Stomach (tissue), 9 donors: ENCODE measurements around the gene OFD1. TPM values are rescaled to one million over a fixed set of nuclear protein-coding genes. Genes with fewer than 3 reads are reported as not detected.

Experiments used
- DNase-seq, 2 donors: peaks; one replicate each; pipeline versions ENCODE4 v3.0.0 to v3.0.0-alpha.2; 2013 to 2019
- H3K27ac ChIP-seq, 5 donors: fragments of 200-600 bp in 4 of 5; sonication (generic) in 4 of 5; one replicate each; pipeline ENCODE4 v1.5.1; 2013 to 2019; ENCODE audit warnings: mild to moderate bottlenecking in 1 of 5, moderate library complexity in 1 of 5
- H3K27me3 ChIP-seq, 3 donors: fragments of 200-600 bp; sonication (generic); one replicate each; pipeline ENCODE4 v1.5.1; 2017 to 2019; ENCODE audit warnings: mixed run types in 1 of 3
- H3K36me3 ChIP-seq, 4 donors: fragments of 200-600 bp; sonication (generic); 1 replicate in 3 of 4; 2 replicates in 1 of 4; pipeline ENCODE4 v1.5.1; 2016 to 2019
- H3K4me1 ChIP-seq, 4 donors: fragments of 200-600 bp; sonication (generic); one replicate each; pipeline ENCODE4 v1.5.1; 2016 to 2019
- H3K4me3 ChIP-seq, 4 donors: fragments of 200-600 bp; sonication (generic) in 3 of 4; one replicate each; pipeline ENCODE4 v1.5.1; 2016 to 2019; ENCODE audit warnings: mild to moderate bottlenecking in 1 of 4
- H3K9me3 ChIP-seq, 4 donors: fragments of 200-600 bp; sonication (generic); one replicate each; pipeline ENCODE4 v1.5.1; 2016 to 2019
- EP300 ChIP-seq: sonication (generic); formaldehyde crosslinking; IDR thresholded peaks from one replicate; pipeline ENCODE4 v1.6.1; 2017; ENCODE audit warnings: antibody characterized with exemption
- POLR2A ChIP-seq, 4 donors: fragments of 450-650 bp; IDR thresholded peaks; one replicate each; pipeline ENCODE4 v1.6.1; 2016; ENCODE audit warnings: antibody characterized with exemption in 4 of 4, control low read depth in 2 of 4, mild to moderate bottlenecking in 1 of 4, moderate library complexity in 1 of 4
- POLR2AphosphoS5 ChIP-seq, 3 donors: sonication (generic); formaldehyde crosslinking; IDR thresholded peaks; one replicate each; pipeline ENCODE4 v1.6.1; 2016; ENCODE audit warnings: antibody characterized with exemption in 3 of 3
- WGBS, 5 donors: extraction: QIAGEN DNeasy Blood & Tissue Kit in 3 of 5; methylation state at CpG; one replicate each; pipeline versions ENCODE4 v1.1.5 to v1.1.7; 2013 to 2018; 5-methylcytosine and 5-hydroxymethylcytosine counted together
- intact Hi-C: fragments of 100-400 bp; cut with DNase I; formaldehyde crosslinking; loops from one replicate; pipeline ENCODE4 v1.15.1; 2023; ENCODE audit warnings: low total_unique reads
- polyA plus RNA-seq, 3 donors: library from polyadenylated mRNA; stranded (reverse); fragments of 200-250 nt; gene quantifications; one replicate each; pipeline ENCODE4 v1.2.3, GENCODE V29; 2013
- total RNA-seq, 5 donors: library from RNA; depleted of rRNA; stranded (reverse); fragments of >200 nt; gene quantifications; one replicate each; pipeline versions ENCODE4 v1.1.0 to v1.2.3, GENCODE V29; 2014 to 2016
- TF ChIP-seq, protein P1 (sequence below), 7 experiments: fragments of 450-650 bp in 4 of 7; fragments of 200-600 bp in 3 of 7; sonication (generic) in 3 of 7; IDR thresholded peaks; one replicate each; pipeline ENCODE4 v1.5.1; 2016 to 2019; ENCODE audit warnings: antibody characterized with exemption in 7 of 7, control low read depth in 2 of 7, mild to moderate bottlenecking in 1 of 7
- donor health status: healthy with polysubstance abuse.
- donor health status: Bipolar disorder and iron deficiency.
- donor health status: healthy.

The OFD1 gene
- total and polyA plus RNA-seq, 8 donors: 15.6 to 144 (median 49.5) TPM

DNA sequence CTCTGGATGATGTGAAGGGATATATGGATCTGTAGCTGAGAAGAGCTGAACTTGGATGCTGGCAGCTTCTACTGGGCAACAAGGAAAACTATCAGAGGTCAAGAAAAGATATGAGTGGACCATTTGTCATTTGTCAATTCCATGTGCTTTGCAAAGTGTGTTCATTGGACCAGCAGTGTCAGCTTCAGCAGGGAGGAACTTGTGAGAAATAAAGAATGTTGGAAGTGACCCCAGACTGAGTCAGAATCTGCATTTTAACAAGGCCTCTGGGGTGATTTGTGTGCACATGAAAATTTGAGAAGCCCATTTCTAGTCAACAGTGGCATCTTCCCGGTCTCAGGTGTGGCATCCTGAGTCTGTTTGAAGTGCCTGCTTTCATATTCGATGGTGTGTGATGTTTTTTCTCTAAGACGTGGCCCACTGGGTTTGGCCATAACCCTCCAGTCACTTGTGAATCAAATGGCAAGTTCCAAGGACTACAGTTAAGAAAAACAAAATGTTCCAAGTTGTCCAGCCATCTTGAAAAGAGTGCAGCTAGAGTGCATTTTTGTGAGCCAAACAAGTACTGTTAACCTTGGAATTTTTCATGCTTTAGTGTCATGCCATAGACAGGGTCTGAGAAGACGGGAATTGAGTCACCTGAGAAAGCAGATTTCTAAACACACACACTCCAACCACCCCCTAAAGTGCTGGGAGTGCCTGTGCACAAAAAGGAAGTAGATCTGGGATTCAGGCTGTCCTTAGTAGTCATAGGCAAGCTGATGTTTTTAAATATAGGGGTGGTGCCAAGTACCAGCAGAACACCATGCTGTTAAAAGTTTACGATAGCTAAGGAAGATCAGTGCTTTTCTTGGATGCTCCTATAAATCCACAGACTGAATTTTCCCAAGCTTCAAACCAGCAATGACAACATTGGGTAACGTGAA lies 55.9 kb downstream of the OFD1 start:
- WGBS, 5 donors: 65 to 88% (median 72%) methylated on average over 6 of the region's 6 CpGs
- no peak for DNase-seq
- Histone ChIP-seq H3K27me3 (peaks cover 0 to 7% (median 0%) of the 10 kb centered on the region in 3 donors), H3K27ac (peak overlapping the region in 1 of 5 donors; percentile 49), H3K9me3 (no peaks in the 10 kb centered on the region), H3K4me1 (no peaks in the 10 kb centered on the region), H3K4me3 (no peak overlapping the region), H3K36me3 (no peaks in the 10 kb centered on the region)
- intact Hi-C loops: no loop called here
- TF ChIP-seq EP300: no peak
- TF ChIP-seq POLR2A (IDR thresholded peaks at IDR 0.05): no peak
- TF ChIP-seq, protein P1, sequence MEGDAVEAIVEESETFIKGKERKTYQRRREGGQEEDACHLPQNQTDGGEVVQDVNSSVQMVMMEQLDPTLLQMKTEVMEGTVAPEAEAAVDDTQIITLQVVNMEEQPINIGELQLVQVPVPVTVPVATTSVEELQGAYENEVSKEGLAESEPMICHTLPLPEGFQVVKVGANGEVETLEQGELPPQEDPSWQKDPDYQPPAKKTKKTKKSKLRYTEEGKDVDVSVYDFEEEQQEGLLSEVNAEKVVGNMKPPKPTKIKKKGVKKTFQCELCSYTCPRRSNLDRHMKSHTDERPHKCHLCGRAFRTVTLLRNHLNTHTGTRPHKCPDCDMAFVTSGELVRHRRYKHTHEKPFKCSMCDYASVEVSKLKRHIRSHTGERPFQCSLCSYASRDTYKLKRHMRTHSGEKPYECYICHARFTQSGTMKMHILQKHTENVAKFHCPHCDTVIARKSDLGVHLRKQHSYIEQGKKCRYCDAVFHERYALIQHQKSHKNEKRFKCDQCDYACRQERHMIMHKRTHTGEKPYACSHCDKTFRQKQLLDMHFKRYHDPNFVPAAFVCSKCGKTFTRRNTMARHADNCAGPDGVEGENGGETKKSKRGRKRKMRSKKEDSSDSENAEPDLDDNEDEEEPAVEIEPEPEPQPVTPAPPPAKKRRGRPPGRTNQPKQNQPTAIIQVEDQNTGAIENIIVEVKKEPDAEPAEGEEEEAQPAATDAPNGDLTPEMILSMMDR (IDR thresholded peaks at IDR 0.05): no peak
- no peak for TF ChIP-seq POLR2AphosphoS5 (IDR thresholded peaks at IDR 0.05)

DNA sequence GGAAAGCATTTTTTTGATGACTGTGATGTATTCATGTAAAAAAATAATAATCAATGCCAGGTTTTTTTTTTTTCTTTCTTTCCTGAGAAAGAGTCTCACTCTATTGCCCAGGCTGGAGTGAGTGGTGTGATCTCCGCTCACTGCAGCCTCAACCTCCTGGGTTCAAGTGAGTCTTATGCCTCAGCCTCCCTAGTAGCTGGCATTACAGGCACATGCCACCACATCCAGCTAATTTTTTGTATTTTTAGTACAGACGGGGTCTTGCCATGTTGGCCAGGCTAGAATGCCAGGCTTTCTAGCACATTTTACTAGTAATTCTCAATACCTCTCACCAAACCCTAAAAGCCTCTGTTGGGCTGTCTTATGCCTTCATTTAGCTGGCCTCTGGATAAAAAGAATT lies 56.6 kb downstream of the OFD1 start:
- H3K27ac ChIP-seq: peak overlapping the region in 1 of 5 donors; percentile 49
- DNase-seq: no peak
- TF ChIP-seq POLR2AphosphoS5 (IDR thresholded peaks at IDR 0.05) (no peak), POLR2A (IDR thresholded peaks at IDR 0.05) (no peak), EP300 (no peak)
- TF ChIP-seq, protein P1 (IDR thresholded peaks at IDR 0.05): no peak
- peaks cover 0 to 2% (median 0%) of the 10 kb centered on the region in 3 donors for H3K27me3 ChIP-seq
- no peaks in the 10 kb centered on the region for H3K9me3 ChIP-seq
- H3K4me3 ChIP-seq: no peak overlapping the region
- H3K36me3 ChIP-seq: no peaks in the 10 kb centered on the region
- no peaks in the 10 kb centered on the region for H3K4me1 ChIP-seq
- intact Hi-C loops: no loop called here
- 77 to 100% (median 93%) methylated on average over 2 of the region's 2 CpGs for WGBS, 5 donors

DNA sequence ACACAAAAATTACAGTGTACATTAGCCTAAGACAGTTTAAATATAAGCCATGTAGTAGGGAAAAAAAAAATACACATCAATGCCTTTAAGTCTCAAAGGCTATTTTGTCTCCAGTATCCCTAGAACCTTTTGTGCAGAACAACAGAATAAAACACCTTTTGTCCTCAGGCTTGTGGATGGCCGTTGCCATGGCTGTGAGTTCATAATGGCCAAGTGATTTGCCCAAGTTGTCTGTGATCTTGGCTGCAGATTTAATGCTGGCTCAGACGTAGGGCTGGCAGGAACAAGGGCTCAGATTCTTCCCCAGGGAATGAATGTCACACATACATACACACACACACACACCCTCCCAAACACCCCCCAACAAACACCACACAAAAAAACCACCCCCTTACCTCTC lies 57.0 kb downstream of the OFD1 start:
- DNase-seq: peak in 1 of 2 donors; percentile 45
- TF ChIP-seq EP300 (no peak), POLR2A (IDR thresholded peaks at IDR 0.05) (no peak), POLR2AphosphoS5 (IDR thresholded peaks at IDR 0.05) (no peak)
- TF ChIP-seq, protein P1 (IDR thresholded peaks at IDR 0.05): no peak
- no peaks in the 10 kb centered on the region for H3K4me1 ChIP-seq
- no peaks in the 10 kb centered on the region for H3K27me3 ChIP-seq
- intact Hi-C loops: no loop called here
- no peaks in the 10 kb centered on the region for H3K9me3 ChIP-seq
- 11 to 35% (median 31%) methylated on average over 1 to 2 of the region's 2 CpGs for WGBS, 5 donors
- H3K36me3 ChIP-seq: no peaks in the 10 kb centered on the region
- no peak overlapping the region for H3K4me3 ChIP-seq
- H3K27ac ChIP-seq: no peak overlapping the region

DNA sequence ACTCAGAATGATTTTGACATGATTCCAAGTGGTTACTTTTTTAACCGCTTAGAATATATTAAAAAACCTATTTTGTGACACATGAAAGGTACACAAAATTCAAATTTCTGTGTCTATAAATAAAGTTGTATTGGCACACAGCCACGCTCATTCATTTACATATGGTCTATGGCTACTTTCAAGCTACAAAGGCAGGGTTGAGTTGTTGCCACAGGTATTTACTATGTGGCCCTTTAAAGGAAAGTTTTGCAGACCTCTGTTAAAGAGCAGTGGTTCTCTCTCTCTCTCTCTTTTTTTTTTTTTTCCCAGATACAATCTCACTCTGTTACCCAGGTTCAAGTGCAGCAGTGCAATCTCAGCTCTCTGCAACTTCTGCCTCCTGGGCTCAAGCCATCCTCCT lies 59.3 kb downstream of the OFD1 start:
- H3K27me3 ChIP-seq: no peaks in the 10 kb centered on the region

More for the DNA sequence above, 59.3 kb downstream of the OFD1 start:
- intact Hi-C loops: no loop called here
- 58 to 87% (median 82%) methylated on average over 2 of the region's 2 CpGs for WGBS, 5 donors
- no peak overlapping the region for H3K27ac ChIP-seq
- no peaks in the 10 kb centered on the region for H3K36me3 ChIP-seq
- no peak overlapping the region for H3K4me3 ChIP-seq
- DNase-seq: no peak
- H3K4me1 ChIP-seq: no peaks in the 10 kb centered on the region
- TF ChIP-seq EP300 (no peak), POLR2A (IDR thresholded peaks at IDR 0.05) (no peak), POLR2AphosphoS5 (IDR thresholded peaks at IDR 0.05) (no peak)
- TF ChIP-seq, protein P1 (IDR thresholded peaks at IDR 0.05): no peak
- H3K9me3 ChIP-seq: no peaks in the 10 kb centered on the region
